Naive thymus-derived CD4-positive, alpha-beta T cell (primary cell): Measurements from ENCODE around the gene COPB2. TPM values are rescaled to one million over a fixed set of nuclear protein-coding genes. Genes with fewer than 3 reads are reported as not detected.

Experiments
- ATAC-seq: fragments of 150-1000 bp; cut with Tn5 transposase; 2 replicates; pipeline ENCODE4 v1.10.0; 2021; ENCODE audit warnings: mild to moderate bottlenecking, moderate library complexity
- CTCF ChIA-PET: fragments of 350-600 bp; sonication (Branson Sonifier 250); formaldehyde crosslinking; loops from one replicate; lab custom pipeline; 2021; ENCODE audit warnings: antibody characterized with exemption; lab: Charles Lee
- POLR2A ChIA-PET: fragments of 350-600 bp; sonication (Branson Sonifier 250); formaldehyde crosslinking; loops from one replicate; lab custom pipeline; 2021; ENCODE audit warnings: antibody characterized with exemption, inconsistent platforms; lab: Charles Lee
- DNase-seq, 9 donors: peaks; one replicate each; pipeline versions ENCODE4 v3.0.0 to v3.0.0-alpha.2; 2020 to 2022; ENCODE audit warnings: mixed read lengths in 1 of 9
- H3K27ac ChIP-seq: one replicate; pipeline ENCODE4 v1.7.0; 2013; ENCODE audit warnings: mild to moderate bottlenecking, low read depth, low read length, moderate library complexity
- H3K27me3 ChIP-seq, 2 donors: one replicate each; pipeline ENCODE4 v1.7.0; 2013; ENCODE audit warnings: low read length in 2 of 2, mild to moderate bottlenecking in 2 of 2, moderate library complexity in 2 of 2; ENCODE audit not compliant: control insufficient read depth in 2 of 2, insufficient read depth in 2 of 2
- H3K36me3 ChIP-seq, 3 experiments: 1 replicate in 2 of 3; 2 replicates in 1 of 3; pipeline ENCODE4 v1.7.0; 2013; ENCODE audit warnings: low read length in 3 of 3, mild to moderate bottlenecking in 3 of 3, moderate library complexity in 1 of 3; ENCODE audit not compliant: insufficient read depth in 3 of 3, control insufficient read depth in 2 of 3
- H3K4me1 ChIP-seq, 2 donors: one replicate each; pipeline ENCODE4 v1.7.0; 2013; ENCODE audit warnings: low read length in 2 of 2, mild to moderate bottlenecking in 2 of 2, moderate library complexity in 1 of 2; ENCODE audit not compliant: control insufficient read depth in 2 of 2, insufficient read depth in 2 of 2
- H3K4me3 ChIP-seq: 2 replicates; pipeline ENCODE4 v1.7.0; 2013; ENCODE audit warnings: mild to moderate bottlenecking, low read length
- H3K9me3 ChIP-seq, 3 experiments: 1 replicate in 2 of 3; 2 replicates in 1 of 3; pipeline ENCODE4 v1.7.0; 2013; ENCODE audit warnings: low read length in 3 of 3; ENCODE audit not compliant: control insufficient read depth in 2 of 3
- H3K27ac Mint-ChIP-seq, 9 donors: one replicate each; pipeline ENCODE4 v1.8.0; 2020 to 2022; ENCODE audit warnings: mixed read lengths in 9 of 9, mild to moderate bottlenecking in 8 of 9, moderate library complexity in 5 of 9, inconsistent platforms in 2 of 9
- H3K27me3 Mint-ChIP-seq, 5 donors: one replicate each; pipeline ENCODE4 v1.8.0; 2021 to 2022; ENCODE audit warnings: mixed read lengths in 5 of 5, mild to moderate bottlenecking in 1 of 5
- H3K36me3 Mint-ChIP-seq, 5 donors: one replicate each; pipeline ENCODE4 v1.8.0; 2020 to 2022; ENCODE audit warnings: mixed read lengths in 5 of 5, mild to moderate bottlenecking in 3 of 5, inconsistent platforms in 1 of 5
- H3K4me1 Mint-ChIP-seq, 7 donors: one replicate each; pipeline ENCODE4 v1.8.0; 2020 to 2022; ENCODE audit warnings: mixed read lengths in 7 of 7, mild to moderate bottlenecking in 3 of 7, inconsistent platforms in 1 of 7
- H3K4me3 Mint-ChIP-seq, 10 donors: one replicate each; pipeline ENCODE4 v1.8.0; 2020 to 2022; ENCODE audit warnings: mild to moderate bottlenecking in 10 of 10, mixed read lengths in 10 of 10, moderate library complexity in 6 of 10, inconsistent platforms in 2 of 10
- H3K9me3 Mint-ChIP-seq, 11 donors: one replicate each; pipeline ENCODE4 v1.8.0; 2020 to 2022; ENCODE audit warnings: mixed read lengths in 11 of 11, mild to moderate bottlenecking in 4 of 11, inconsistent platforms in 1 of 11, moderate library complexity in 1 of 11
- intact Hi-C, 2 donors: fragments of 100-400 bp; cut with micrococcal nuclease; formaldehyde crosslinking; loops; one replicate each; pipeline ENCODE4 v1.15.1; 2023
- polyA plus RNA-seq, 2 donors: library from polyadenylated mRNA; unstranded; fragments of 300-500 nt; fragmentation: Illumina TruSeq; gene quantifications; one replicate each; pipeline ENCODE4 v1.2.3, GENCODE V29; 2021
- total RNA-seq, 6 experiments: library from RNA in 5 of 6; stranded (reverse) in 5 of 6; gene quantifications; 1 replicate in 5 of 6; 2 replicates in 1 of 6; pipeline ENCODE4 v1.2.3 and lab custom pipeline; 2021 to 2026

COPB2 gene
- total and polyA plus RNA-seq, 7 experiments from 2014 or later: 23.5 to 109 (median 64.5) TPM

GRCh38 chr3:139328356-139328755, 61.1 kb downstream of the COPB2 start:
- peak overlapping the region in 1 of 9 donors; percentile 15 for H3K27ac Mint-ChIP-seq
- H3K4me1 Mint-ChIP-seq: peaks cover 8 to 26% (median 19%) of the 10 kb centered on the region in 7 donors
- ChIA-PET CTCF (interaction anchor here (0.9 to 1.6 kb wide), 3 partner anchors 10 to 392 kb away, joined by 3 to 5 read pairs (median 3); no protein-coding TSS in a partner anchor), POLR2A (no interaction called here)
- peaks cover 20 to 32% (median 24%) of the 10 kb centered on the region in 5 donors for H3K27me3 Mint-ChIP-seq
- Histone ChIP-seq H3K4me3 (no peak overlapping the region), H3K27me3 (no peaks in the 10 kb centered on the region), H3K4me1 (peaks cover 0 to 5% of the 10 kb centered on the region in 2 donors), H3K36me3 (no peaks in the 10 kb centered on the region), H3K27ac (no peak overlapping the region), H3K9me3 (no peaks in the 10 kb centered on the region)
- intact Hi-C loops: loop anchor here in 1 of 2 donors (2.0 kb wide), 1 partner anchor 216 kb away; no protein-coding TSS in a partner anchor
- no peak for DNase-seq
- H3K36me3 Mint-ChIP-seq: no peaks in the 10 kb centered on the region
- ATAC-seq: no peak
- H3K9me3 Mint-ChIP-seq: no peaks in the 10 kb centered on the region
- H3K4me3 Mint-ChIP-seq: peak overlapping the region in 3 of 10 donors; percentile 20 to 70 (median 69)

- peak overlapping the region in 3 of 9 donors; percentile 53 to 63 (median 61) for H3K27ac Mint-ChIP-seq
- peaks cover 15 to 29% (median 21%) of the 10 kb centered on the region in 5 donors for H3K27me3 Mint-ChIP-seq
- ChIA-PET POLR2A (no interaction called here), CTCF (interaction anchor here (0.9 to 1.6 kb wide), 3 partner anchors 10 to 392 kb away, joined by 3 to 5 read pairs (median 3); no protein-coding TSS in a partner anchor)
- no peaks in the 10 kb centered on the region for H3K36me3 Mint-ChIP-seq
- intact Hi-C loops: loop anchor here in 1 of 2 donors (2.0 kb wide), 1 partner anchor 215 kb away; no protein-coding TSS in a partner anchor
- H3K27ac ChIP-seq: no peak overlapping the region
- H3K4me1 Mint-ChIP-seq: peaks cover 8 to 26% (median 19%) of the 10 kb centered on the region in 7 donors
- H3K27me3 ChIP-seq: no peaks in the 10 kb centered on the region
- DNase-seq (peak in 3 of 9 donors; percentile 17 to 20 (median 18)), ATAC-seq (no peak)
- H3K4me3 ChIP-seq: no peak overlapping the region
- H3K4me1 ChIP-seq: peaks cover 0 to 5% of the 10 kb centered on the region in 2 donors
- no peaks in the 10 kb centered on the region for H3K36me3 ChIP-seq
- H3K9me3 ChIP-seq: no peaks in the 10 kb centered on the region
- H3K9me3 Mint-ChIP-seq: no peaks in the 10 kb centered on the region
- peak overlapping the region in 1 of 10 donors; percentile 20 for H3K4me3 Mint-ChIP-seq
Measured at GRCh38 chr3:139327861-139328260, 61.6 kb downstream of the COPB2 start.

GRCh38 chr3:139327231-139327630, 62.2 kb downstream of the COPB2 start:
- Mint-ChIP-seq H3K27ac (no peak overlapping the region), H3K36me3 (no peaks in the 10 kb centered on the region), H3K9me3 (no peaks in the 10 kb centered on the region), H3K4me3 (no peak overlapping the region), H3K4me1 (peaks cover 8 to 26% (median 19%) of the 10 kb centered on the region in 7 donors), H3K27me3 (peaks cover 8 to 23% (median 15%) of the 10 kb centered on the region in 5 donors)
- intact Hi-C loops: no loop called here
- ChIA-PET CTCF (interaction anchor here (0.6 to 1.6 kb wide), 2 partner anchors 391 to 1648 kb away, joined by 5 to 6 read pairs; no protein-coding TSS in a partner anchor), POLR2A (no interaction called here)
- no peak for DNase-seq
- H3K4me3 ChIP-seq: no peak overlapping the region
- no peaks in the 10 kb centered on the region for H3K27me3 ChIP-seq
- H3K4me1 ChIP-seq: peaks cover 0 to 5% of the 10 kb centered on the region in 2 donors
- no peaks in the 10 kb centered on the region for H3K36me3 ChIP-seq
- H3K27ac ChIP-seq: no peak overlapping the region
- no peaks in the 10 kb centered on the region for H3K9me3 ChIP-seq
- no peak for ATAC-seq

- intact Hi-C loops: no loop called here
- Mint-ChIP-seq H3K4me1 (peaks cover 8 to 26% (median 19%) of the 10 kb centered on the region in 7 donors), H3K27ac (no peak overlapping the region), H3K36me3 (no peaks in the 10 kb centered on the region), H3K9me3 (no peaks in the 10 kb centered on the region), H3K27me3 (peaks cover 3 to 18% (median 10%) of the 10 kb centered on the region in 5 donors), H3K4me3 (no peak overlapping the region)
- POLR2A ChIA-PET: no interaction called here
- CTCF ChIA-PET: interaction anchor here (0.6 kb wide), 1 partner anchor 1648 kb away, joined by 6 read pairs; no protein-coding TSS in a partner anchor
- Histone ChIP-seq H3K36me3 (no peaks in the 10 kb centered on the region), H3K27me3 (no peaks in the 10 kb centered on the region), H3K4me3 (no peak overlapping the region), H3K9me3 (no peaks in the 10 kb centered on the region), H3K4me1 (peaks cover 0 to 5% of the 10 kb centered on the region in 2 donors), H3K27ac (no peak overlapping the region)
- DNase-seq (no peak), ATAC-seq (no peak)
Measured at GRCh38 chr3:139326707-139327106, 62.7 kb downstream of the COPB2 start.

- intact Hi-C loops: no loop called here
- Mint-ChIP-seq H3K27me3 (peaks cover 0 to 12% (median 7%) of the 10 kb centered on the region in 5 donors), H3K9me3 (no peaks in the 10 kb centered on the region), H3K36me3 (no peaks in the 10 kb centered on the region), H3K27ac (no peak overlapping the region), H3K4me1 (peaks cover 8 to 26% (median 19%) of the 10 kb centered on the region in 7 donors), H3K4me3 (no peak overlapping the region)
- DNase-seq (no peak), ATAC-seq (no peak)
- CTCF ChIA-PET: no interaction called here
- POLR2A ChIA-PET: no interaction called here
- Histone ChIP-seq H3K27ac (no peak overlapping the region), H3K4me3 (no peak overlapping the region), H3K27me3 (no peaks in the 10 kb centered on the region), H3K4me1 (peaks cover 0 to 5% of the 10 kb centered on the region in 2 donors), H3K9me3 (no peaks in the 10 kb centered on the region), H3K36me3 (no peaks in the 10 kb centered on the region)
Measured at GRCh38 chr3:139326131-139326530, 63.3 kb downstream of the COPB2 start.

GRCh38 chr3:139325551-139325950, 63.9 kb downstream of the COPB2 start:
- ATAC-seq: no peak
- ChIA-PET CTCF (no interaction called here), POLR2A (no interaction called here)
- Mint-ChIP-seq H3K27me3 (peaks cover 0 to 12% (median 6%) of the 10 kb centered on the region in 5 donors), H3K9me3 (no peaks in the 10 kb centered on the region), H3K36me3 (no peaks in the 10 kb centered on the region), H3K4me3 (no peak overlapping the region), H3K27ac (no peak overlapping the region), H3K4me1 (peaks cover 8 to 26% (median 19%) of the 10 kb centered on the region in 7 donors)
- Histone ChIP-seq H3K27me3 (no peaks in the 10 kb centered on the region), H3K9me3 (no peaks in the 10 kb centered on the region), H3K27ac (no peak overlapping the region), H3K36me3 (no peaks in the 10 kb centered on the region), H3K4me1 (peaks cover 0 to 5% of the 10 kb centered on the region in 2 donors), H3K4me3 (no peak overlapping the region)
- intact Hi-C loops: no loop called here
- no peak for DNase-seq

- no peak for DNase-seq
- peaks cover 0 to 5% (median 0%) of the 10 kb centered on the region in 5 donors for H3K27me3 Mint-ChIP-seq
- intact Hi-C loops: no loop called here
- H3K36me3 Mint-ChIP-seq: no peaks in the 10 kb centered on the region
- Histone ChIP-seq H3K27ac (no peak overlapping the region), H3K4me1 (peaks cover 0 to 5% of the 10 kb centered on the region in 2 donors), H3K9me3 (no peaks in the 10 kb centered on the region), H3K4me3 (no peak overlapping the region), H3K36me3 (no peaks in the 10 kb centered on the region), H3K27me3 (no peaks in the 10 kb centered on the region)
- POLR2A ChIA-PET: no interaction called here
- CTCF ChIA-PET: no interaction called here
- ATAC-seq: no peak
- no peak overlapping the region for H3K27ac Mint-ChIP-seq
- no peaks in the 10 kb centered on the region for H3K9me3 Mint-ChIP-seq
- H3K4me3 Mint-ChIP-seq: no peak overlapping the region
- peaks cover under 1 to 18% (median 16%) of the 10 kb centered on the region in 7 donors for H3K4me1 Mint-ChIP-seq
Measured at GRCh38 chr3:139324456-139324855, 65.0 kb downstream of the COPB2 start.
